Measurements from ENCODE around the gene YKT6.

YKT6 gene

GRCh38 chr7:44201813-44202212 is 1.0 kb downstream of the YKT6 start:
- peak in 1 of 2 donors; percentile 15 for DNase-seq (ENCODE audit: low read depth in 2 of 2)
- peak overlapping the region; percentile 99 to 100 for H3K4me3 ChIP-seq (replicated peaks in 1 of 2; ENCODE audit: low read depth in 2 of 2, low read length in 2 of 2)
- TF ChIP-seq CTCF (IDR thresholded peaks at IDR 0.05; ENCODE audit: low read depth, low read length), result no peak

GRCh38 chr7:44206008-44206407 is 5.2 kb downstream of the YKT6 start:
- no peak for TF ChIP-seq CTCF (IDR thresholded peaks at IDR 0.05; ENCODE audit: low read depth, low read length)
- H3K4me3 ChIP-seq (replicated peaks in 1 of 2; ENCODE audit: low read depth in 2 of 2, low read length in 2 of 2), result no peak overlapping the region
- no peak for DNase-seq (ENCODE audit: low read depth in 2 of 2)

GRCh38 chr7:44208085-44208484 is 7.3 kb downstream of the YKT6 start:
- DNase-seq (ENCODE audit: low read depth in 2 of 2), result no peak
- H3K4me3 ChIP-seq (replicated peaks in 1 of 2; ENCODE audit: low read depth in 2 of 2, low read length in 2 of 2), result no peak overlapping the region
- no peak for TF ChIP-seq CTCF (IDR thresholded peaks at IDR 0.05; ENCODE audit: low read depth, low read length)

GRCh38 chr7:44210107-44210506 is 9.3 kb downstream of the YKT6 start:
- TF ChIP-seq CTCF (IDR thresholded peaks at IDR 0.05; ENCODE audit: low read depth, low read length), result no peak
- H3K4me3 ChIP-seq (replicated peaks in 1 of 2; ENCODE audit: low read depth in 2 of 2, low read length in 2 of 2), result no peak overlapping the region
- DNase-seq (ENCODE audit: low read depth in 2 of 2), result no peak

GRCh38 chr7:44211126-44211675 is 10.4 kb downstream of the YKT6 start:
- no peak for TF ChIP-seq CTCF (IDR thresholded peaks at IDR 0.05; ENCODE audit: low read depth, low read length)
- no peak overlapping the region for H3K4me3 ChIP-seq (replicated peaks in 1 of 2; ENCODE audit: low read depth in 2 of 2, low read length in 2 of 2)
- DNase-seq (ENCODE audit: low read depth in 2 of 2), result no peak

GRCh38 chr7:44212018-44212417 is 11.2 kb downstream of the YKT6 start:
- no peak overlapping the region for H3K4me3 ChIP-seq (replicated peaks in 1 of 2; ENCODE audit: low read depth in 2 of 2, low read length in 2 of 2)
- no peak for DNase-seq (ENCODE audit: low read depth in 2 of 2)
- TF ChIP-seq CTCF (IDR thresholded peaks at IDR 0.05; ENCODE audit: low read depth, low read length), result no peak

- no peak for TF ChIP-seq CTCF (IDR thresholded peaks at IDR 0.05; ENCODE audit: low read depth, low read length)
- no peak overlapping the region for H3K4me3 ChIP-seq (replicated peaks in 1 of 2; ENCODE audit: low read depth in 2 of 2, low read length in 2 of 2)
- no peak for DNase-seq (ENCODE audit: low read depth in 2 of 2)
Observed at GRCh38 chr7:44212581-44213184, 11.9 kb downstream of the YKT6 start.
